ENCODE measurements around the gene PES1.
"Not testable (repeated sequence)": the region's sequence is repeated elsewhere in the genome, so short reads cannot be mapped to it uniquely, and the experiment has no call there.

PES1 gene

DNA sequence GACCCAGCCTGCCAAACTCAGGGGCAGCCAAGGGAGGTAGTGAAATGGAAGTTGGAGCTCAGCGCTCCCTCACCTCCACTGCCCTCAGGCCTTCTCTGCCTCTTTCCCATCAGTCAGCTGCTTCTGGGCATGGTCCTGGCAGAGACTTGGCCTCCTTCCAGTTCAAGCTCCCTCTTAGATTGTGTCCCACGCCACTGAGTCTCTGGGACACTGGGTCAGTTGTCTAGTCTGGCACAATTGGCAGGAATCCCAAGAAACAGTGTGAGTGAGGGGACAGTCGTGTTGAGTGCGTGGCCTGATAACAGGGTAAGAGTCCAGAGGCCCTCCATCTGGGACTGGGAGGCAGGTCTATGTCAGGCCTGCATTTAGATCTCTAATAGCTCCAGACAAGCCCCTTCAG lies 36.8 kb upstream of the PES1 start:
- H3K4me3 ChIP-seq (ENCODE audit: low read depth in 1 of 5, low read length in 5 of 5), result no peak overlapping the region
- no peaks in the 10 kb centered on the region for H3K27me3 ChIP-seq (ENCODE audit: control insufficient read depth in 5 of 5, insufficient read depth in 4 of 5, low read length in 5 of 5)
- H3K4me1 ChIP-seq (ENCODE audit: control insufficient read depth in 5 of 5, insufficient read depth in 5 of 5, low read length in 5 of 5), result no peaks in the 10 kb centered on the region
- no peak overlapping the region for H3K27ac ChIP-seq (ENCODE audit: low read depth, low read length)
- H3K9ac ChIP-seq (ENCODE audit: low read length in 5 of 5), result no peak overlapping the region
- H3K9me3 ChIP-seq (ENCODE audit: control insufficient read depth in 5 of 5, low read length in 5 of 5), result no peaks in the 10 kb centered on the region
- H3K36me3 ChIP-seq (ENCODE audit: control insufficient read depth in 5 of 5, insufficient read depth in 5 of 5, low read length in 5 of 5), result peaks cover 0 to 19% (median 10%) of the 10 kb centered on the region in 5 donors

DNA sequence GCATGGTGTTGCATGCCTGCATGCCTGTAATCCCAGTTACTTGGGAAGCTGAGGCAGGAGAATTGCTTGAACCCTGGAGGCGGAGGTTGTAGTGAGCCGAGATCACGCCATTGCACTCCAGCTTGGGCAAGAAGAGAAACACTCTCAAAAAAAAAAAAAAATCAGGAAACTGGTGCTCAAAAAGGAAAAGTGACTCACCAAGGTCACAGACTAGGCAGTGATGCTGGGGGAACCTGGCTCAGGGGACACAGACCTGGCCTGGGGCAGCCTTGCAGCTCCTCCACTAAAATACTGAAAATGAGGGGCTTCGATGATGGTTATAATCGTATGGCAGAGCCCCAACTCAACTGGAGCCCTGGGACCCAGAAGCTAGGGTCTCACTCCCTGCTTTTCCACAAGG lies 35.8 kb upstream of the PES1 start:
- peaks cover 0 to 28% (median 17%) of the 10 kb centered on the region in 5 donors for H3K36me3 ChIP-seq (ENCODE audit: control insufficient read depth in 5 of 5, insufficient read depth in 5 of 5, low read length in 5 of 5)
- H3K4me1 ChIP-seq (ENCODE audit: control insufficient read depth in 5 of 5, insufficient read depth in 5 of 5, low read length in 5 of 5), result no peaks in the 10 kb centered on the region
- H3K9me3 ChIP-seq (ENCODE audit: control insufficient read depth in 5 of 5, low read length in 5 of 5), result no peaks in the 10 kb centered on the region
- no peak overlapping the region for H3K9ac ChIP-seq (ENCODE audit: low read length in 5 of 5)
- no peaks in the 10 kb centered on the region for H3K27me3 ChIP-seq (ENCODE audit: control insufficient read depth in 5 of 5, insufficient read depth in 4 of 5, low read length in 5 of 5)
- no peak overlapping the region for H3K27ac ChIP-seq (ENCODE audit: low read depth, low read length)
- H3K4me3 ChIP-seq (ENCODE audit: low read depth in 1 of 5, low read length in 5 of 5), result no peak overlapping the region

DNA sequence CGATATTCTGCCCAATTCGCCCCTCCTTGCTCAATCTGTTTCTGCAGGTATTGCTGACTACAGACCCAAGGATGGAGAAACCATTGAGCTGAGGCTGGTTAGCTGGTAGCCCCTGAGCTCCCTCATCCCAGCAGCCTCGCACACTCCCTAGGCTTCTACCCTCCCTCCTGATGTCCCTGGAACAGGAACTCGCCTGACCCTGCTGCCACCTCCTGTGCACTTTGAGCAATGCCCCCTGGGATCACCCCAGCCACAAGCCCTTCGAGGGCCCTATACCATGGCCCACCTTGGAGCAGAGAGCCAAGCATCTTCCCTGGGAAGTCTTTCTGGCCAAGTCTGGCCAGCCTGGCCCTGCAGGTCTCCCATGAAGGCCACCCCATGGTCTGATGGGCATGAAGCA lies 34.7 kb upstream of the PES1 start:
- H3K27ac ChIP-seq (ENCODE audit: low read depth, low read length), result no peak overlapping the region
- H3K4me3 ChIP-seq (ENCODE audit: low read depth in 1 of 5, low read length in 5 of 5), result no peak overlapping the region
- H3K9ac ChIP-seq (ENCODE audit: low read length in 5 of 5), result no peak overlapping the region
- no peaks in the 10 kb centered on the region for H3K9me3 ChIP-seq (ENCODE audit: control insufficient read depth in 5 of 5, low read length in 5 of 5)
- peaks cover 0 to 36% (median 20%) of the 10 kb centered on the region in 5 donors for H3K36me3 ChIP-seq (ENCODE audit: control insufficient read depth in 5 of 5, insufficient read depth in 5 of 5, low read length in 5 of 5)
- no peaks in the 10 kb centered on the region for H3K4me1 ChIP-seq (ENCODE audit: control insufficient read depth in 5 of 5, insufficient read depth in 5 of 5, low read length in 5 of 5)
- H3K27me3 ChIP-seq (ENCODE audit: control insufficient read depth in 5 of 5, insufficient read depth in 4 of 5, low read length in 5 of 5), result no peaks in the 10 kb centered on the region

DNA sequence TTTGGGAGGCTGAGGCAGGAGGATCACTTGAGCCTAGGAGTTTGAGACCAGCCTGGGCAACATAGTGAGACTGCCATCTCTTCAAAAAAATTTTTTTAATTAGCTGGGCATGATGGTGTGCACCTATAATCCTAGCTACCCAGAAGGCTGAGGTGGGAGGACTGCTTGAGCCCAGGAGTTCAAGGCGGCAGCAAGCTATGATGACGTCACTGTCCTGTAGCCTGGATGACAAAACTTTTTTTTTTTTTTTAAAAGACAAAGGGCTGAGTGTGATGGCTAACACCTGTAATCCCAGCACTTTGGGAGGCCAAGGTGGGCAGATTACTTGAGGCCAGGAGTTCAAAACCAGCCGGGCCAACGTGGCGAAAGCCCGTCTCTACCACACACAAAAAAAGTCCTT lies 28.2 kb upstream of the PES1 start:
- H3K27me3 ChIP-seq (ENCODE audit: control insufficient read depth in 5 of 5, insufficient read depth in 4 of 5, low read length in 5 of 5); H3K4me3 ChIP-seq (ENCODE audit: low read depth in 1 of 5, low read length in 5 of 5); H3K9ac ChIP-seq (ENCODE audit: low read length in 5 of 5); H3K27ac ChIP-seq (ENCODE audit: low read depth, low read length); H3K4me1 ChIP-seq (ENCODE audit: control insufficient read depth in 5 of 5, insufficient read depth in 5 of 5, low read length in 5 of 5); H3K9me3 ChIP-seq (ENCODE audit: control insufficient read depth in 5 of 5, low read length in 5 of 5): not testable (repeated sequence)
- H3K36me3 ChIP-seq (ENCODE audit: control insufficient read depth in 5 of 5, insufficient read depth in 5 of 5, low read length in 5 of 5), result peaks cover 0 to 68% (median 48%) of the 10 kb centered on the region in 5 donors

DNA sequence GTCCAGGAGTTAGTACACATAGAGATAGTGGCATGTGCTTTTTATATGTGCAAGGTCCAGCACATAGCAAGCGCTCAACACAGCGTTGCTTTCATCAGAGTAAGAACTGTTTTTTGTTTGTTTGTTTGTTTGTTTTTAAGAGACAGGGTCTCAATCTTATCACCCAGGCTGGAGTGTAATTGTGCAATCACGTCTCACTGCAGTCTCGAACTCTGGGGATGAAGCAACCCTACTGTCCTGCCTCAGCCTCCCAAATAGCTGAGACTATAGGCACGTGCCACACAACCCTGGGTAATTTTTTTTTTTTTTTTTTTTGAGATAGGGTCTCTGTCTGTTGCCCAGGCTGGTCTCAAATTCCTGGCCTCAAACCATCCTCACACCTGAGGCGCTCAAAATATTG lies 26.1 kb upstream of the PES1 start:
- Histone ChIP-seq H3K4me3 (ENCODE audit: low read depth in 1 of 5, low read length in 5 of 5) (no peak overlapping the region), H3K4me1 (ENCODE audit: control insufficient read depth in 5 of 5, insufficient read depth in 5 of 5, low read length in 5 of 5) (peaks cover 0 to 2% (median 0%) of the 10 kb centered on the region in 5 donors), H3K36me3 (ENCODE audit: control insufficient read depth in 5 of 5, insufficient read depth in 5 of 5, low read length in 5 of 5) (peaks cover 0 to 75% (median 57%) of the 10 kb centered on the region in 5 donors), H3K27ac (ENCODE audit: low read depth, low read length) (no peak overlapping the region), H3K9ac (ENCODE audit: low read length in 5 of 5) (no peak overlapping the region), H3K27me3 (ENCODE audit: control insufficient read depth in 5 of 5, insufficient read depth in 4 of 5, low read length in 5 of 5) (no peaks in the 10 kb centered on the region), H3K9me3 (ENCODE audit: control insufficient read depth in 5 of 5, low read length in 5 of 5) (no peaks in the 10 kb centered on the region)

DNA sequence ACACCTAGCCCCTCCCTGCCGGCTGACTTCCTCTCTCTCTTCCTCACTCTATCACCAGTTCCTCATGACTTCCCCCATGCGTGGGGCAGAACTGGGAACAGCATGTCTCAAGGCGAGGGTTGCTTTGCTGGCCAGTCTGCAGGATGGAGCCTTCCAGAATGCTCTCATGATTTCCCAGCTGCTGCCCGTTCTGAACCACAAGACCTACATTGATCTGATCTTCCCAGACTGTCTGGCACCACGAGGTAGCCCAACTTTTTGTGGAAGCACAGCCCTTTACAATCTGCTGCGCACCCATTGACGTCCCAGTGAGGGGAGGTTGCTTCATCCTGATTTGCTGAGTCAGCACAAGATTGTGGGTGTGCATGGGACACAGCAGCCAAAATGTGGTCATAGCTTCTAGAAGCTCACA lies 23.8 kb upstream of the PES1 start:
- H3K27ac ChIP-seq (ENCODE audit: low read depth, low read length), result no peak overlapping the region
- H3K4me3 ChIP-seq (ENCODE audit: low read depth in 1 of 5, low read length in 5 of 5), result no peak overlapping the region
- H3K4me1 ChIP-seq (ENCODE audit: control insufficient read depth in 5 of 5, insufficient read depth in 5 of 5, low read length in 5 of 5), result peaks cover 0 to 2% (median 0%) of the 10 kb centered on the region in 5 donors
- peaks cover 0 to 77% (median 47%) of the 10 kb centered on the region in 5 donors for H3K36me3 ChIP-seq (ENCODE audit: control insufficient read depth in 5 of 5, insufficient read depth in 5 of 5, low read length in 5 of 5)
- no peaks in the 10 kb centered on the region for H3K27me3 ChIP-seq (ENCODE audit: control insufficient read depth in 5 of 5, insufficient read depth in 4 of 5, low read length in 5 of 5)
- H3K9ac ChIP-seq (ENCODE audit: low read length in 5 of 5), result no peak overlapping the region
- H3K9me3 ChIP-seq (ENCODE audit: control insufficient read depth in 5 of 5, low read length in 5 of 5), result no peaks in the 10 kb centered on the region

DNA sequence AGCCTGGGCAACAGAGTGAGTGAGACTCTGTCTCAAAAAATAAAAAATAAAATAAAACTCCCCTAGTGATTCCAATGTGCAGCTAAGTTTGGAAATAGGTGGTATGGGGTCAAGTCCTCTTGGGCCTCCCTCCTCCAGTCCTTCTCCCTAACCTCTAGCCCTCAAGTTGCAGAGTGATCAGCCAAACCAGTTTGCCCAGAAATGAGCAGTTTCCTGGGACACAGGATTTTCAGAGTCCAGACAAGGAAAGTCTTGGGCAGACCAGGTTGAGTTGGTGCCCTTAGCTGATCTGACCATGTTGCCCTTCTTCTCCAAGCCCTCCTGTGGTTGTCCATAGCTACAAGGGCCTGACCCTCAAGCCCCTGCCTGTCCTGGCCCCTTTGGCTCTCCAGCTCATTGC lies 23.2 kb upstream of the PES1 start:
- H3K36me3 ChIP-seq (ENCODE audit: control insufficient read depth in 5 of 5, insufficient read depth in 5 of 5, low read length in 5 of 5), result peaks cover 0 to 74% (median 42%) of the 10 kb centered on the region in 5 donors
- H3K27me3 ChIP-seq (ENCODE audit: control insufficient read depth in 5 of 5, insufficient read depth in 4 of 5, low read length in 5 of 5), result no peaks in the 10 kb centered on the region
- H3K4me1 ChIP-seq (ENCODE audit: control insufficient read depth in 5 of 5, insufficient read depth in 5 of 5, low read length in 5 of 5), result peaks cover 3 to 8% (median 4%) of the 10 kb centered on the region in 5 donors
- H3K9me3 ChIP-seq (ENCODE audit: control insufficient read depth in 5 of 5, low read length in 5 of 5), result no peaks in the 10 kb centered on the region
- no peak overlapping the region for H3K27ac ChIP-seq (ENCODE audit: low read depth, low read length)
- H3K4me3 ChIP-seq (ENCODE audit: low read depth in 1 of 5, low read length in 5 of 5), result no peak overlapping the region
- no peak overlapping the region for H3K9ac ChIP-seq (ENCODE audit: low read length in 5 of 5)

DNA sequence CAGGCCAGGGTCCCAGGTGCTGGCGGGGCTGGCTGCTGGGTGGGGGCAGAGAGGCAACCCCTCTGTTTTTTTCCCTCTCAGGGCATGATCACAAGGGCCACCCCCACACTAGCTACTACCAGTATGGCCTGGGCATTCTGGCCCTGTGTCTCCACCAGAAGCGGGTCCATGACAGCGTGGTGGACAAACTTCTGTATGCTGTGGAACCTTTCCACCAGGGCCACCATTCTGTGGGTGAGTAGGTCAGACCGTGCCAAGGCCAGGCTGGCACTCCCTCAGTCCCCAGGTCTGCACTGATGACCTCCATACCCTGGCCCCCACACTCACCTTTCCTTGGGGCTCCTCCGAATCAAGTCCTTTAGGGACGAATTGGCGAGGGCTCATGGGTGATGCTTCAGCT lies 22.6 kb upstream of the PES1 start:
- H3K27me3 ChIP-seq (ENCODE audit: control insufficient read depth in 5 of 5, insufficient read depth in 4 of 5, low read length in 5 of 5), result no peaks in the 10 kb centered on the region
- H3K27ac ChIP-seq (ENCODE audit: low read depth, low read length), result no peak overlapping the region
- H3K4me3 ChIP-seq (ENCODE audit: low read depth in 1 of 5, low read length in 5 of 5), result no peak overlapping the region
- no peak overlapping the region for H3K9ac ChIP-seq (ENCODE audit: low read length in 5 of 5)
- peaks cover 6 to 14% (median 10%) of the 10 kb centered on the region in 5 donors for H3K4me1 ChIP-seq (ENCODE audit: control insufficient read depth in 5 of 5, insufficient read depth in 5 of 5, low read length in 5 of 5)
- peaks cover 0 to 71% (median 42%) of the 10 kb centered on the region in 5 donors for H3K36me3 ChIP-seq (ENCODE audit: control insufficient read depth in 5 of 5, insufficient read depth in 5 of 5, low read length in 5 of 5)
- no peaks in the 10 kb centered on the region for H3K9me3 ChIP-seq (ENCODE audit: control insufficient read depth in 5 of 5, low read length in 5 of 5)

DNA sequence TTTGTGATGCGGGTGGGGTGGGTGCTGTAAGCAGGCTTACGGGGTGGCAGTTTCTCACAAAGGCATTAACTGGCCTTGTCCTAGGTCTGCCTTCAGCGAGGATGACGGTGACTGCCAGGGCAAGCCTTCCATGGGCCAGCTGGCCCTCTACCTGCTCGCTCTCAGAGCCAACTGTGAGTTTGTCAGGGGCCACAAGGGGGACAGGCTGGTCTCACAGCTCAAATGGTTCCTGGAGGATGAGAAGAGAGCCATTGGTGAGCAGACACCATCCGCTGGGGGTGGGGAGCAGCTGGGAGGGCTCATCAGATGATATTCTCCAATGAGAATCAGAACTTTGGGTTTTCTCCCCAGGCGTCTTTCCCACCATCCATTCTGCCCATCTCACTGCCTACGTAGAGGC lies 21.1 kb upstream of the PES1 start:
- H3K9ac ChIP-seq (ENCODE audit: low read length in 5 of 5), result no peak overlapping the region
- no peaks in the 10 kb centered on the region for H3K9me3 ChIP-seq (ENCODE audit: control insufficient read depth in 5 of 5, low read length in 5 of 5)
- peaks cover 8 to 29% (median 24%) of the 10 kb centered on the region in 5 donors for H3K4me1 ChIP-seq (ENCODE audit: control insufficient read depth in 5 of 5, insufficient read depth in 5 of 5, low read length in 5 of 5)
- H3K27ac ChIP-seq (ENCODE audit: low read depth, low read length), result no peak overlapping the region
- H3K36me3 ChIP-seq (ENCODE audit: control insufficient read depth in 5 of 5, insufficient read depth in 5 of 5, low read length in 5 of 5), result peaks cover 0 to 58% (median 41%) of the 10 kb centered on the region in 5 donors
- H3K4me3 ChIP-seq (ENCODE audit: low read depth in 1 of 5, low read length in 5 of 5), result no peak overlapping the region
- H3K27me3 ChIP-seq (ENCODE audit: control insufficient read depth in 5 of 5, insufficient read depth in 4 of 5, low read length in 5 of 5), result no peaks in the 10 kb centered on the region

DNA sequence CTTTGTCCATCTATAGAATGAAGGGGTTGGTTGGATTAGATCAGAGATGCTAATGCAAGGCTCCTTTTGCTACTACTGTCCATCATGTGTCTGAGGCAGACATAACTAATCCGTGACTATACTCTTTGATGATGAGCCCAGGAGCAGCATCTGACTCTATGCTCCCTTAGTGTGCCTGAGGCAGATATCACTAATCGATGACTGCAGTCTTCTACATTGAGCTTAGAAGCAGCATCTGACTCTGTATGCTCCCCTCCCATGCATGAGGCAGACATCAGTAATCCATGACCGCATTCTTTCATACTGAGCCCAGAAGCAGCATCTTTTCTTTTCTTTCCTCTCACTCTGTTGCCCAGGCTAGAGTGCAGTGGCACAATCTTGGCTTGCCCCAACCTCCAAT lies 19.5 kb upstream of the PES1 start:
- Histone ChIP-seq H3K4me1 (ENCODE audit: control insufficient read depth in 5 of 5, insufficient read depth in 5 of 5, low read length in 5 of 5) (peaks cover 8 to 41% (median 39%) of the 10 kb centered on the region in 5 donors), H3K27me3 (ENCODE audit: control insufficient read depth in 5 of 5, insufficient read depth in 4 of 5, low read length in 5 of 5) (no peaks in the 10 kb centered on the region), H3K9ac (ENCODE audit: low read length in 5 of 5) (no peak overlapping the region), H3K9me3 (ENCODE audit: control insufficient read depth in 5 of 5, low read length in 5 of 5) (no peaks in the 10 kb centered on the region), H3K27ac (ENCODE audit: low read depth, low read length) (no peak overlapping the region), H3K36me3 (ENCODE audit: control insufficient read depth in 5 of 5, insufficient read depth in 5 of 5, low read length in 5 of 5) (peaks cover 0 to 47% (median 33%) of the 10 kb centered on the region in 5 donors), H3K4me3 (ENCODE audit: low read depth in 1 of 5, low read length in 5 of 5) (no peak overlapping the region)

DNA sequence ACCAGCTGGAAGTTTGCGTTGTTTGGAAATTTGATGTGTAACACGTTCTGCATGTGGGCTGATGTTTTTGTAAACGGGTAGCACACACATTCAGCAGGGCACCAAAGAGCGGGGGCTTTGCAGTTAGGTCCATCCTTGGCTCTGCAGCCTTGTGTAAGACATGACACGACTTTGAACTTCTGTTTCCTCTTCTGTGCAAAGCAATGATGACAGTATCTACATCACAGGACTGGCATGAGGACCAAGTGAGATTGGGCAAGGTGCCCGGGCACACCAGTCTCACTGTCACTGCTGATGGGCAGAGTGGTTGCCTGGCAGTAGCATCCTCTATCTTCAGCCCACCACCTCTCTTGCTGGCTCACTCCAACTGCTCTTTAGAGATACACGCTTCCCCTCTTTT lies 18.6 kb upstream of the PES1 start:
- H3K27ac ChIP-seq (ENCODE audit: low read depth, low read length), result no peak overlapping the region
- no peaks in the 10 kb centered on the region for H3K9me3 ChIP-seq (ENCODE audit: control insufficient read depth in 5 of 5, low read length in 5 of 5)
- H3K4me3 ChIP-seq (ENCODE audit: low read depth in 1 of 5, low read length in 5 of 5), result no peak overlapping the region
- H3K4me1 ChIP-seq (ENCODE audit: control insufficient read depth in 5 of 5, insufficient read depth in 5 of 5, low read length in 5 of 5), result peaks cover 11 to 50% (median 48%) of the 10 kb centered on the region in 5 donors
- H3K27me3 ChIP-seq (ENCODE audit: control insufficient read depth in 5 of 5, insufficient read depth in 4 of 5, low read length in 5 of 5), result no peaks in the 10 kb centered on the region
- no peak overlapping the region for H3K9ac ChIP-seq (ENCODE audit: low read length in 5 of 5)
- peaks cover 0 to 38% (median 26%) of the 10 kb centered on the region in 5 donors for H3K36me3 ChIP-seq (ENCODE audit: control insufficient read depth in 5 of 5, insufficient read depth in 5 of 5, low read length in 5 of 5)

Data from subcutaneous abdominal adipose tissue (tissue), 5 donors.